CD1c-positive myeloid dendritic cell (primary cell): ENCODE data around the gene ABHD16A.

Source experiments
- DNase-seq: peaks from one replicate; pipeline ENCODE4 v3.0.0-alpha.2; 2016; ENCODE audit errors: extremely low spot score

The ABHD16A gene

DNA sequence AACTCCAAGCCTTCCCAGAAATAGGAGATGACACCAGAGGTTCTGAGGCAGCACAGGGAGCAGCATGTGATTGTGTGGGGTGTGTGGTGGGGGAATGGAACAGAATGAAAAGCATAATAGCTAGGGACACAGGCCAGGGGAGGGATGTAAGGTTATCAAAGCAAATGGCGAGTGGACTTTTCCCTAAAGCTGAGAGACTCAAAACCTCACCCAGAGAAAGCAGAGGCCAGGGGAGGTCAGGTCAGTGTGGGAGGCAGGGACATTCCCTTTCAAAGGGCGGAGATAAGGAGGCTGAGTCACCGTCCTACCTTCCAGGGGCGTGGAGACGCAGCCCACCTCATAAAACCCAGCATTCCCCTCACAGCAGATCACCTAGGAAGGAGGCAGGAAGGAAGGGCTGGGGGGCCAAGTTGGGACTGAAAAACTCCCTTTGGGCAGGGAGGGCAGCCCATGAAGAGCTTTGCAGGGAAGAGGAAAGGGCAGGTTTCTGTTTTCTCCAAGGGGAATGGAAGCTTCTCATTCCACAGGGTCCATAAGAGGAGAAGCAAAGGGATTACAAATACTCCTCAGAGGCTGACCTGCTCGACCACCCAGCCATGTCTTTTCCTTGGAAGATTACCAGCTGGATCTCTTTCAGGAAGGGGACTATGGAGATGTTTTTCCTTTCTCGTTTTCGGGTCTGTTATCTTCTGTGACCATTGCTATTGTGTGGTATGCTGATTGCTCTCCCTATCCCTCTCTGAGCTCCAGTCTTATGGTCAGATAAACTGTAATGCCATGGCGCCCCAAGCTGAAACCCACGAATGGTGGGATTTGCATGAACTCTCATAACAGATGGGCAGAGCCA, 12.7 kb downstream of the ABHD16A start:
- DNase-seq: no peak

DNA sequence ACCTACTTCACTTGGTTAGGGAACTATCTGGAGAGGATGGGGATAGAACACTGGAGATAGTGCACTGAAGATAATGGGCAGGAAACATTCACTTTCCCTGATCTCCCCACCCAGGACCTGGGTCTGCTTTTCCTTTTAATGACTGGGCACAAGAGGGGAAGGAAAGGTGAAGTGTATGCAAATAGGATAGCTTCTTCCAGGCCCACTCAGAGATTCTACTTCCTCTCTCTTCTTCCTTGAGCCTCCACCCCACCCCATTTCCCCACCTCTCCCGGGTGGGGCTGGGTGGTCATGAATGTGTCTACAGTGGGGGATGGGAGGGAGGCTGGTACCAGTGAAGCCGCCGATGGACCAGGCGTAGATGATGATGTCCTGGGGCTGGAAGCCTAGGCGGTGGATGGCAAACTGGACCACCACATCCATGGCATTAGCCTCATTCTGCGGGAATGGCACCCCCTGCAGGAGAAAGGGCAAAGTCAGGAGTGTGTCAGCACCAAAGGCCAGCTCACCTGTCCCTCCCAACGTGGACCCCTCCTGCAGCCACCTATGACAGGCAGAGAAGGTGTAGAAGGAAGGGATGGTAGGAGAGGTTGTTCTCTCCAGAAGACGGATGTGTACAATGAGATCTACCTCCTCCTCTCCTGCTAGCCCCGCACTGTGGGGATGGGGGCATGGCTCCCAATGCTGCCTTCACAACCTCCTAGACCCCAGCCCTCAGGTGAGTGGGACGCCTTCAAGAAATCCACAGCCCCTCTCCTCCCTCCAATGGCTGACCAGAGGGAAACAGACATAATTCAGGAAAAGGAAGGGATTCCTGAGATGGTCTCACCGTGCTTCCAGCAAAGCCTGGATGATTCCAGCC, 13.6 kb downstream of the ABHD16A start:
- no peak for DNase-seq

DNA sequence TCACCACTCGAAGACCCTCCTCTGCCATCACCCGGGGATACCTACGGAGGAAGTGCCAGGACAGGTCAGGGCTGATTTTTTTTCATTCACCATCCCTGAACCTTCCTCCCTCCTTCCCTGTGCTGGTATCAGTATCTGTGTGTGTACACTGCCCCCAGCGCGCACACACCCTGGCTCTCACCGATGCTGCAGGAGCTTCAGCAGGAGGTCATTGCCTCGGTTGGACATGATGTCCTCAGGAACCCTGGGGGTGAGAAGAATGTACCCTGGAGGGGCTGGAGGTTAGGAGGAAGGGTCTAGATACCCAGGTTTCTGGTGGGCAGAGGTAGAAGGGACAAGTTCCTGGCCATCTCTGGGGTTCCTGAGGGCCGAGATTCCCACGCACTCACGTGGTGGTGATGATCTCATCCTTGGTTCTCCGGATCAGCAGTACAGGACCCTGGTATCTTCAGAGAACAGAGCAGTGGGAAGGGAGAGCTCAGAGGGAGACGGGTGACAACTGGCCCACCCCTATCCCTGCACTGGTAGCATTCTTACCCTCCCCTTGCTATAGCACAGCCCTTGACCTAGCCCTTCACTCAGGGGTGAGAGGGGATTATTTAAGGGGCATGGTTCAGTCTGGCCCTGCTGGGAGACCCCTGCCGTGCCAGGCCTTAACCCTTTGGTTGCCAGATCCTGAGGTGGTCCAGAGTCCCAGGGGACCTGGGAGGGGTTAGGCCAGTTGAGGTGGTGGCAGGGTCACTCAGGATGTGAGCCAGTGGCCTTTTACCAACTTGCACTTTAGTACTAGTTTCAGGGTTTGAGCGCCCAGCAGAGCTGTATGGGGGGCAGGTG, 15.0 kb downstream of the ABHD16A start:
- DNase-seq: no peak

DNA sequence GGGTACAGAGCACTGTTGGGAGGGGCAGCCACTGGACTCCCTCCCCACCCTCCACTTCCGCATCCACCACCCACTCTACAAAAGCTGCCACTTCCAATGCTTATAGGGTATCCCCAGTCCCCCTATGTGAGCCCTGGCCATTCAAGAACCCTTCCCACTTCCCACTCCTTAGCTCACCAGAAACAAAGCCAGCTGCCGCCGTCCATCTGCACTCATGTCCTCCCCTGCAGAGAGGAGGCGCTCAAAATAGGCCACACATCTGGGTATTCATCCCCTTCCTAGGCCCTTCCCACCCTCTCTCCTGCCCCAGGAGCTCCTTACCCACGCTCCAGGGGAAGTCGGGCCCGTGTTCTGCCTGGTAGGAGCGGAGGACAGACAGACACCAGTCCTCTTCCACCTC, 15.8 kb downstream of the ABHD16A start:
- DNase-seq: no peak

DNA sequence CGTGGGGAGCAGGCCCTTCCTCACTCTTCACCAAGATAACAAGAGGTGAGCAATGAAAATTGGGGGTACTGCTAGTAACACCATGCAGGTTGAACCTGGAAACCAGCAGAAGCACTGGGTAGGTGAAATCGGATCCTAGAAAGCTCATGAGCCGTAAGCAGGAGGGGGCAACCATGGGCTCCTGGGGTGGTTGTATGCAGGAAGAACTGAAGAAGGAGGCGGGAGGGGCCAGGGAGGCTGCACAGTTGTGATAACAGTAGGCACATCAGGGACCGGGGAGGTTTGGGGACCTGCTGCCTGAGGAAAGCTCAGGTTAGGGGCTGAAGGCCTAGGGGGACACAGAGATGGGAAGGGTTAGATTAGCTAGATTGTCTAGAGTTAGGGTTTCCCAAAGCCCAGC, 16.6 kb downstream of the ABHD16A start:
- DNase-seq: no peak

- no peak for DNase-seq
These were observed 19.5 kb downstream of the ABHD16A start for GRCh38 chr6:31683591-31683990.

- peak; percentile 39 for DNase-seq
These were observed 21.9 kb downstream of the ABHD16A start for GRCh38 chr6:31681135-31681671.

DNA sequence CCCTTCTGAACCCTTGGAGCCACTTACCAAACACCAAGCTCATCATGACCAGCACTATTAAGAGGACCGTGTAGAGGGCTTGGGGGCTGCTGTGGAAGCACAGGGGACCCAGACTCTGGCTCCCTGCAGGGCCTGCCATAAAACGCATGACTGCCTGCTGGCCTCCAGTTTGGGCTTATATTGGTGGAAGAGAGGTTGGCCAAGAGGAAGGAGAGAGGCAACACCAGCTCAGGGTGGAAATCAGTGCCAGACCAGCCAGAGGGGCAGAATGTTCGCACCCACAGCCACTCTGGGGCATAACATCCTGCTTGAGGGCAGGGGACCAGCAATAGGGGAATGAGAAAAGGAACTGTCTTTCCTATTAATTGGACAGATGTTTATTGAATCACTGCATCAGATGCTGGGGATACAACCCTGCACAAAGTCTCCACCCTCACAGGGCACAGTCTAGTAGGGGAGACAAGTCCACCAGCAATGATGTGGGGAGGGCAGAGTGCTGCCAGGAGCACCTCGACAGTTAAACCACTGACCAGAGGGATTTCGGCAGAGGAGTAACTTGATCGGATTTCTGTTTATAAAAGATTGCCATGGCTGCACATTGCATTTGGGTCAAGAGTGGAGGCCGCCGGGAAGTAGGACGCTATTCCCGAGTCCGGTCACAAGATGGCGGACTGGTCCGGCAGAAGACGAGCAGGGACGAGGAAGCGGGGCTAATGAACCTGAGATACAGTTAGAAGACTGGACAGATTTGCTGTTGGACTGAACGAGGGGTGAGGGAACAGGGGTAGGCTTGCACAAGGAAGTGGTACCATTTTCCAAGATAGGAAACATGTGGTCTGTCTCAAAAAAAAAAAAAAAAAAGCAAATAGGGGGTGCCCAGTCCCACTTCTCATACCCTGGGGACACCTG, 22.6 kb downstream of the ABHD16A start, which contains the start of gene LY6G5C:
Gene LY6G5C, minus strand, starts transcription at position 842 of the 909 bp plus-strand sequence. Its CDS starts 694 bp downstream, at position 148.
- peak; percentile 71 for DNase-seq

DNA sequence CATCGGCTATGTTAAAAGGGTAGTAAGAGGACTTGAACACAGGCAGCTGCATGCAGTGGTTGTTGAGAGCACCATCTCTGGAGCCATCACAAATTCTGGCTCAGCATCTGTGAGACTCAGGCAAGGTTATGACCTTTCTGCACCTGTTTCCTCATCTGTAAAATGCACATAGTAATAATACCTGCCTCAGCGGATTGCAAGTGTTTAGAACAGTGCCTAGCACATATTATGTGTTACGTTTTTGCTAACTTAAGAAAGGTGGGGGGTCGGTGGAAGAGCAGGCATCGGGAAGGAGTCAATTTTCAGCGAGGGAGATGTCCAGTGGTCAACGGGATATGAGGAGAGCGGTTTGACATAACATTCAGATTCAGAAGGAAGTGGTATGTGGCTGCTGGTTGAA, 25.2 kb downstream of the ABHD16A start:
- no peak for DNase-seq

- DNase-seq: no peak
These were observed 26.2 kb downstream of the ABHD16A start for GRCh38 chr6:31676904-31677303.

- DNase-seq: no peak
These were observed 26.7 kb downstream of the ABHD16A start for GRCh38 chr6:31676322-31676903.

- no peak for DNase-seq
These were observed 33.4 kb downstream of the ABHD16A start, which contains the start of gene LY6G5B for GRCh38 chr6:31669676-31670075. Gene LY6G5B (plus strand): TSS chr6:31669976. CDS start chr6:31670951, 975 bp downstream.

- peak; percentile 79 for DNase-seq
These were observed 36.7 kb downstream of the ABHD16A start for GRCh38 chr6:31666337-31666965.

DNA sequence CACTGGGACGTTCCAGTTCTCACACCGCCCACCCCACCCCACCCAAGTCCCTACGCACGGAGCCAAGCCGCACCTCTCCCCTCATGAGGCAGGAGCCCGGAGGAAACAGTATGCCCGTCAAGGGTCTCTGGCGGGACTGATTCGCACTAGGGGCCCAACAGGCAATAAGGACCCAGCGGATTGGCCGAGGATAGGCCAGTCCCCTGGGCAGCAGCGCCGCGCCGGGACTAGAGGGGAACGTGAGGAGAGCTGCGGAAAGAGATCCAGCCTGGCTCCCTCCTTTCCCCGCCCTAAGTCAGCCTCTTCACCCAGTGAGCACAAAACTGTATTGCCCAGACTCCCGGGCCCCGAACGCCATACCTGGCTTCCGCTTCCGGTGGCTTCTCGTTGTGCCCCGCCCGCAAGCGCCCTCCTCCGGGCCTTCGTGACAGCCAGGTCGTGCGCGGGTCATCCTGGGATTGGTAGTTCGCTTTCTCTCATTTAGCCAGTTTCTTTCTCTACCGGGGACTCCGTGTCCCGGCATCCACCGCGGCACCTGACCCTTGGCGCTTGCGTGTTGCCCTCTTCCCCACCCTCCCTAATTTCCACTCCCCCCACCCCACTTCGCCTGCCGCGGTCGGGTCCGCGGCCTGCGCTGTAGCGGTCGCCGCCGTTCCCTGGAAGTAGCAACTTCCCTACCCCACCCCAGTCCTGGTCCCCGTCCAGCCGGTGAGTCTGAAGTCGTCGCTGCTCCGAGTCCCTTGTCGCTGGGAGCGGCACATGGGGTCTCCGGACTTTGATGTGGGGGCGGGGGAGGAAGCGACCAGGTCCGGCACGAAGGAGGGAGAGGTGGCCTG, 37.4 kb downstream of the ABHD16A start, which contains the start of gene CSNK2B:
Gene CSNK2B, plus strand, starts transcription at position 580 of the 836 bp plus-strand sequence. CDS start 752 bp downstream, outside the sequence.
- peak; percentile 98 for DNase-seq

DNA sequence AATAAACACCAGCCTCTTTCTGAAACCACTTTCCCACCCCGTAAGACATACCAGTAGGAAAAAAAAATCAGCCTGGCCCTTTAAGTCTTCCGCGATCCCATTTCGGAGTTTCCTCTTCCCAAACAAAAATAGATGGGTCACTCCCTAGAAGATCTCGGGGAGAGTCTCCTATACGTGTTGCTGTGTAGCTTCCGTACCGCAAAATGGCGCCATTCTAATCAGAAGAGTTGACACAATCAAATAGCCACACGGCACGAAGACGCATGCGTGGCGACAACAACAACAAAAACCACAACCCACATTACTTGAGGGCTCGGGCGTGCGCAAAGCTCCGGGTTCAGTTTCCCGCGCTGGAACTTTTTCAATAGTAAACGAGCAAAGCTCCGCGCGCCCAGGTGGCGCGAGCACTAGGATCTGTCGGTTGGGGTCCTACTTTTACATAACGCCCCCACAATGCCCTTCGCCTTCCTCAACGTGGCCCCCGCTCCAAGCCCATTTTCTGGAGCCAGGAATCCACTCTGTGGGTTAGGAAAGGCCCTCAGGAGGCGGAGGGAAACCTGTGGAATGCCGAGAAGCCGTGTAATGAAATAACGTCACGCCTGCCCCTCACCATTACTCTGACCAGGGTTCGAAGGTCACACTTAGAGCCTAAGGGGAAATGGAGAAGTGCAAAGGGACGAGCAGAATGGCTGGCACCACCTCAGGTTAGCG, 38.2 kb downstream of the ABHD16A start, which contains the start of gene GPANK1:
Gene GPANK1, minus strand, starts transcription at position 208 of the 711 bp plus-strand sequence. CDS start 519 bp downstream, outside the sequence.
- peak; percentile 97 for DNase-seq

GRCh38 chr6:31663961-31664789, 38.9 kb downstream of the ABHD16A start:
- no peak for DNase-seq
